GM12892 (cell line): Measurements from ENCODE around the gene SORBS1.

ENCODE experiments used
- POLR2A ChIP-seq: IDR thresholded peaks from 2 replicates; pipeline ENCODE4 v1.6.1; 2011; ENCODE audit warnings: low read depth, low read length, control low read depth
- POLR2AphosphoS5 ChIP-seq: IDR thresholded peaks from 2 replicates; pipeline ENCODE4 v1.6.1; 2011; ENCODE audit warnings: low read depth, low read length, control low read depth

DNA sequence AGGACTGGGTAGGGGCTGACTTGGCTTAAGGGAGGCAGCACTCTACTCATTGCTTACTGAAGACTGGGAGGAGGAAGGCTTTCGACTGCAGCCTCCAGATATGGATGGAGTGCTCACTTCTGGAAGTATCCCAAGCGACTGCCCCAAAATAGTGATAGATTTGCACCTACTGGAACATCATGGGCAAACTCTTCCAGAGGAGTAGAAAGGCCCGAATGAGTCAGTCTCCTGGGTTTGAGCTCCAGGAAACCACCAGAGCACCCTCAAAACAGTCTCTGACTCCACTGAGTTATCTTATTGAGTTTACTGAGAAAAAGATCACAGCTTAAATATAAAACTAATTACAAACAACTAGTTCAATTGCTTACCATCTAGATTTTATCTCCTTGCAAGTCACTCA lies 233.2 kb downstream of the SORBS1 start:
- TF ChIP-seq POLR2A (no peak), POLR2AphosphoS5 (no peak)
